EL (cell line): ENCODE measurements around the gene SCAF11.

ENCODE experiments used
- DNase-seq: peaks from one replicate; pipeline ENCODE4 v3.0.0-alpha.2; 2016

SCAF11 gene

GRCh38 chr12:45981075-45981837 is 9.1 kb downstream of the SCAF11 start:
- no peak for DNase-seq

- DNase-seq, result no peak
Measured at GRCh38 chr12:45980540-45980939, 9.8 kb downstream of the SCAF11 start.

GRCh38 chr12:45978108-45978507 is 12.3 kb downstream of the SCAF11 start:
- DNase-seq, result no peak

GRCh38 chr12:45977620-45978019 is 12.8 kb downstream of the SCAF11 start:
- no peak for DNase-seq

- DNase-seq, result no peak
Measured at GRCh38 chr12:45975506-45975905, 14.9 kb downstream of the SCAF11 start.

- DNase-seq, result no peak
Measured at GRCh38 chr12:45974883-45975282, 15.5 kb downstream of the SCAF11 start.

- DNase-seq, result peak; percentile 37
Measured at GRCh38 chr12:45974171-45974719, 16.1 kb downstream of the SCAF11 start.

- DNase-seq, result peak; percentile 36
Measured at GRCh38 chr12:45973526-45973925, 16.8 kb downstream of the SCAF11 start.

GRCh38 chr12:45970391-45970790 is 20.0 kb downstream of the SCAF11 start:
- DNase-seq, result no peak

GRCh38 chr12:45969084-45969483 is 21.3 kb downstream of the SCAF11 start:
- DNase-seq, result peak; percentile 30

GRCh38 chr12:45966486-45966885 is 23.9 kb downstream of the SCAF11 start:
- peak; percentile 80 for DNase-seq

GRCh38 chr12:45962553-45963325 is 27.6 kb downstream of the SCAF11 start:
- DNase-seq, result no peak

- DNase-seq, result no peak
Measured at GRCh38 chr12:45959728-45960127, 30.6 kb downstream of the SCAF11 start.

GRCh38 chr12:45959025-45959424 is 31.3 kb downstream of the SCAF11 start:
- no peak for DNase-seq

- DNase-seq, result no peak
Measured at GRCh38 chr12:45948546-45948945, 41.8 kb downstream of the SCAF11 start.

GRCh38 chr12:45946435-45946834 is 43.9 kb downstream of the SCAF11 start:
- DNase-seq, result no peak

GRCh38 chr12:45944771-45945170 is 45.6 kb downstream of the SCAF11 start:
- DNase-seq, result no peak

GRCh38 chr12:45939759-45940158 is 50.6 kb downstream of the SCAF11 start:
- DNase-seq, result no peak

GRCh38 chr12:45938566-45938965 is 51.8 kb downstream of the SCAF11 start:
- no peak for DNase-seq

GRCh38 chr12:45934956-45935355 is 55.4 kb downstream of the SCAF11 start:
- no peak for DNase-seq

GRCh38 chr12:45933504-45933903 is 56.9 kb downstream of the SCAF11 start:
- no peak for DNase-seq

- no peak for DNase-seq
Measured at GRCh38 chr12:45930369-45930768, 60.0 kb downstream of the SCAF11 start.

GRCh38 chr12:45928309-45928708 is 62.1 kb downstream of the SCAF11 start:
- no peak for DNase-seq

GRCh38 chr12:45918818-45919217 is 71.6 kb downstream of the SCAF11 start:
- no peak for DNase-seq
